Measurements from ENCODE around the gene PARP15. TPM values are rescaled to one million over a fixed set of nuclear protein-coding genes. Genes with fewer than 3 reads are reported as not detected.
"Not testable (repeated sequence)": the region's sequence is repeated elsewhere in the genome, so short reads cannot be mapped to it uniquely, and the experiment has no call there.

Gene PARP15
- total RNA-seq, 3 donors from 2014 or later, result 1.2 to 2.0 (median 1.4) TPM

GRCh38 chr3:122681284-122681973 is 104.0 kb downstream of the PARP15 start:
- DNase-seq, result peak in 1 of 3 donors; percentile 39
- no peak for TF ChIP-seq CTCF (IDR thresholded peaks at IDR 0.05)
- H3K4me3 ChIP-seq, result peak overlapping the region; percentile 52
- intact Hi-C loops (cut with DNase I, micrococcal nuclease), result loop anchor here (5.0 to 10.0 kb wide), 2 partner anchors 119 to 287 kb away; partner anchors contain the start of genes DTX3L (in 1 of the 2) and PARP9 (in 1 of the 2)
- no peaks in the 10 kb centered on the region for H3K9me3 ChIP-seq
- no peak for ATAC-seq
- peaks cover 21% of the 10 kb centered on the region for H3K4me1 ChIP-seq (ENCODE audit: low read depth)
- no peaks in the 10 kb centered on the region for H3K36me3 ChIP-seq (ENCODE audit: low read depth)

DNA sequence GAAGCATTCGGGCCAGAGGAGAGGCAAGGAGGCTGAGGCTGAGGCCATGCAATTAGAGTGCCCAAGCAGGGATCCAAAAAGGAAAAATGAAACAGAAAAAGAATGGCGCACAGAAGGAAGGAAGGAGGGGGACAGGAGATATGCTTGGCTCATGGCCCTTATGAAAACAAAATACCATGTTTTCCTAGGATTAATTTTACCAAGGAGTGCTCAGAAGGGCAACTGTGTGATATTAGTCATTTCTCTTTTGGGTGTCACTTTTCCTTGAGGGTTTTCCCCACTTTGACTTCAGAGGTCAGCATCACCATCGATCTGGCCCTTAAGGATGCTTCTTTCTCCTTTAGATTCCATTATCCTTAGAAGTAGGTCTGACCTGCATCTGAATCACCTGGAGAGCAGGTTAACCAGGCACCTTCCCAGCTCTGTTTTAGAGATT is 104.5 kb downstream of the PARP15 start:
- no peaks in the 10 kb centered on the region for H3K9me3 ChIP-seq
- TF ChIP-seq CTCF (IDR thresholded peaks at IDR 0.05), result no peak
- no peak for ATAC-seq

DNA sequence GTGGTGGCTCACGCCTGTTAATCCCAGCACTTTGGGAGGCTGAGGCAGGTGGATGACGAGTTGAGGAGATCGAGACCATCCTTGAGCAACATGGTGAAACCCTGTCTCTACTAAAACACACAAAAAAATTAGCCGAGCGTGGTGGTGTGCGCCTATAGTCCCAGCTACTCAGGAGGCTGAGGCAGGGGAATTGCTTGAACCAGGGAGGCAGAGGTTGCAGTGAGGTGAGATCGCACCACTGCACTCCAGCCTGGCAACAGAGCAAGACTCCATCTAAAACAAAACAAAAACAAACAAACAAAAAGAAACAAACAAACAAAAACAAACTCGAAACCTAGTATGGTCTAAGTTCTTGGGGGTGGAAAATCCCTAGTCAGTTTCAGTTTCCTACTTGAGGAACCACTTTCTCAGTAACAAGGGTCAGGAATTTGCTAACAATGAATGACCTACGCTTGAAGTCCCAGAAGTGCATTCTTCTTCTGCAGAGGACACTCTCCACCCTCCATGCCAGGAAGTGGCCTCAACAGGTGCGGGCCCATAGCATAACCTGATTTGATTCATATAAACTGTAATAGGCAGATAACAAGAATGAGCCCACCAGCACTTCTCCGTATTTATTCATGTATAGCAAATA is 105.4 kb downstream of the PARP15 start:
- peaks cover 21% of the 10 kb centered on the region for H3K4me1 ChIP-seq (ENCODE audit: low read depth)
- not testable (repeated sequence) for DNase-seq; H3K36me3 ChIP-seq (ENCODE audit: low read depth); ATAC-seq; H3K9me3 ChIP-seq; H3K4me3 ChIP-seq
- intact Hi-C loops (cut with DNase I, micrococcal nuclease), result loop anchor here (5.0 to 10.0 kb wide), 2 partner anchors 121 to 288 kb away; partner anchors contain the start of genes DTX3L (in 1 of the 2) and PARP9 (in 1 of the 2)

More for the DNA sequence above, 104.5 kb downstream of the PARP15 start:
- intact Hi-C loops (cut with DNase I, micrococcal nuclease), result loop anchor here (5.0 to 10.0 kb wide), 2 partner anchors 120 to 287 kb away; partner anchors contain the start of genes DTX3L (in 1 of the 2) and PARP9 (in 1 of the 2)
- DNase-seq, result no peak
- H3K4me3 ChIP-seq, result no peak overlapping the region
- H3K36me3 ChIP-seq (ENCODE audit: low read depth), result no peaks in the 10 kb centered on the region
- peaks cover 21% of the 10 kb centered on the region for H3K4me1 ChIP-seq (ENCODE audit: low read depth)

DNA sequence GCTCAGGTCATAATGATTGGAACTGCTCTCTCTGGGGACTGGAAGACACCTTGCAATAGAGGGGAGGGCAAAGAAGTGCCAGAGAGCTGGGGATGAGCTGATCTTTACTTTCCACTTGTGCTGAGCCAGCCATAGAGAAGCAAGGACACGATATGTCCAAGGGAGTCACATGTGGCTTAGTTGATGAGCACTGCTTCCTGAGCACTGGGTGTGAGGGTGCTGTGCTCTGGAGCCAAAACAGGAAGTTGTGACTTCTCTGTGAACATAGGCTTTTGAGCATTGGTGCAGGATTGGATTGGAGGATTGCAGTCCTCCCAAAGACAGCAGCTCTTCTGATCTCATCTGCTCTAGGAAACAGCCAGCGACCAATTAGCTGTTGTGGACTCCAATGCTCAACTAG is 109.8 kb downstream of the PARP15 start:
- no peak for DNase-seq
- no peaks in the 10 kb centered on the region for H3K9me3 ChIP-seq
- intact Hi-C loops (cut with DNase I, micrococcal nuclease), result loop anchor here in 1 of 2 donors (10.0 kb wide), 1 partner anchor 292 kb away; no protein-coding TSS in a partner anchor
- no peak for ATAC-seq
- no peaks in the 10 kb centered on the region for H3K36me3 ChIP-seq (ENCODE audit: low read depth)
- H3K4me1 ChIP-seq (ENCODE audit: low read depth), result peaks cover 3% of the 10 kb centered on the region
- H3K4me3 ChIP-seq, result no peak overlapping the region
- TF ChIP-seq CTCF (IDR thresholded peaks at IDR 0.05), result no peak

Other genes starting within 250 kb of the PARP15 start
- gene MIX23, start 194.4 kb upstream of the PARP15 start, total RNA-seq, result 10 to 100 TPM; 27.5 to 37.7 (median 33.2) TPM
- gene FAM162A, start 193.5 kb upstream of the PARP15 start, total RNA-seq, result 100 to 1,000 TPM; 111 to 206 (median 152) TPM
- 1 to 10 TPM; 2.3 to 3.4 (median 3.2) TPM for gene WDR5B, start 161.6 kb upstream of the PARP15 start, total RNA-seq
- 10 to 100 TPM; 43.3 to 80.2 (median 48.8) TPM for gene KPNA1, start 62.7 kb upstream of the PARP15 start, total RNA-seq
- gene PARP9, start 13.3 kb upstream of the PARP15 start, total RNA-seq, result 10 to 100 TPM; 32.2 to 51.1 (median 44.7) TPM
- gene DTX3L, start 13.3 kb upstream of the PARP15 start, total RNA-seq, result 10 to 100 TPM; 56.0 to 68.3 (median 59.9) TPM
- 10 to 100 TPM; 34.7 to 47.9 (median 43.8) TPM for gene PARP14, start 103.2 kb downstream of the PARP15 start, total RNA-seq
- gene HSPBAP1, start 216.2 kb downstream of the PARP15 start, total RNA-seq, result 10 to 100 TPM in 1 of 3 donors, 1 to 10 TPM in 2; 6.6 to 12.2 (median 7.9) TPM
- gene SLC49A4, start 217.4 kb downstream of the PARP15 start, total RNA-seq, result 10 to 100 TPM; 16.4 to 27.7 (median 22.9) TPM

Measured in mucosa of descending colon (tissue), 3 donors.